ENCODE data around the gene MAP3K2. TPM values are rescaled to one million over a fixed set of nuclear protein-coding genes. Genes with fewer than 3 reads are reported as not detected.
"Not testable (repeated sequence)": the region's sequence is repeated elsewhere in the genome, so short reads cannot be mapped to it uniquely, and the experiment has no call there.

Gene MAP3K2
- total RNA-seq, 1 donor from 2014 or later = 62.0 TPM

GRCh38 chr2:127421871-127422558 is 34.2 kb upstream of the MAP3K2 start:
- peak; percentile 72 for DNase-seq (ENCODE audit: low spot score)

- DNase-seq (ENCODE audit: low spot score) = peak; percentile 60
Observed at GRCh38 chr2:127421116-127421800, 33.5 kb upstream of the MAP3K2 start.

DNA sequence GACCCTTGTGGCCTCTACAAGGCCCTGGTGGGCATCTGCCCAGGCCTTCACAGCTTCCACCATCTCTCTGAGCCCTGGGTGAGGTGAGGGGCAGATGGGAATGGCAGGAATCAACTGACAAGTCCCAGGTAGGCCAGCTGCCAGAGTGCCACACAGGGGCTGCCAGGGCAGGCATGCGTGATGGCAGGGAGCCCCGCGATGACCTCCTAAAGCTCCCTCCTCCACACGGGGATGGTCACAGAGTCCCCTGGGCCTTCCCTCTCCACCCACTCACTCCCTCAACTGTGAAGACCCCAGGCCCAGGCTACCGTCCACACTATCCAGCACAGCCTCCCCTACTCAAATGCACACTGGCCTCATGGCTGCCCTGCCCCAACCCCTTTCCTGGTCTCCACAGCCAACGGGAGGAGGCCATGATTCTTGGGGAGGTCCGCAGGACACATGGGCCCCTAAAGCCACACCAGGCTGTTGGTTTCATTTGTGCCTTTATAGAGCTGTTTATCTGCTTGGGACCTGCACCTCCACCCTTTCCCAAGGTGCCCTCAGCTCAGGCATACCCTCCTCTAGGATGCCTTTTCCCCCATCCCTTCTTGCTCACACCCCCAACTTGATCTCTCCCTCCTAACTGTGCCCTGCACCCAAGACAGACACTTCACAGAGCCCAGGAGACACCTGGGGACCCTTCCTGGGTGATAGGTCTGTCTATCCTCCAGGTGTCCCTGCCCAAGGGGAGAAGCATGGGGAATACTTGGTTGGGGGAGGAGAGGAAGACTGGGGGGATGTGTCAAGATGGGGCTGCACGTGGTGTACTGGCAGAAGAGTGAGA is 32.5 kb upstream of the MAP3K2 start:
- DNase-seq (ENCODE audit: low spot score) = peak; percentile 85

DNA sequence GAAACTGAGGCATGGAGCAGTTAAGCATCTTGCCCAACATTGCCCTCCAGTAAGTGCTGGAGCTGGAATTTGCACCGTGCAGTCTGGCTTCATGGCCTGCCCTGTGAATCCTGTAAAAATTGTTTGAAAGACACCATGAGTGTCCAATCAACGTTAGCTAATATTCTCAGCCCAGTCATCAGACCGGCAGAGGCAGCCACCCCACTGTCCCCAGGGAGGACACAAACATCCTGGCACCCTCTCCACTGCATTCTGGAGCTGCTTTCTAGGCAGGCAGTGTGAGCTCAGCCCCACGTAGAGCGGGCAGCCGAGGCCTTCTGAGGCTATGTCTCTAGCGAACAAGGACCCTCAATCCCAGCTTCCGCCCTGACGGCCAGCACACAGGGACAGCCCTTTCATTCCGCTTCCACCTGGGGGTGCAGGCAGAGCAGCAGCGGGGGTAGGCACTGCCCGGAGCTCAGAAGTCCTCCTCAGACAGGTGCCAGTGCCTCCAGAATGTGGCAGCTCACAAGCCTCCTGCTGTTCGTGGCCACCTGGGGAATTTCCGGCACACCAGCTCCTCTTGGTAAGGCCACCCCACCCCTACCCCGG is 31.8 kb upstream of the MAP3K2 start:
- DNase-seq (ENCODE audit: low spot score) = peak; percentile 59

DNA sequence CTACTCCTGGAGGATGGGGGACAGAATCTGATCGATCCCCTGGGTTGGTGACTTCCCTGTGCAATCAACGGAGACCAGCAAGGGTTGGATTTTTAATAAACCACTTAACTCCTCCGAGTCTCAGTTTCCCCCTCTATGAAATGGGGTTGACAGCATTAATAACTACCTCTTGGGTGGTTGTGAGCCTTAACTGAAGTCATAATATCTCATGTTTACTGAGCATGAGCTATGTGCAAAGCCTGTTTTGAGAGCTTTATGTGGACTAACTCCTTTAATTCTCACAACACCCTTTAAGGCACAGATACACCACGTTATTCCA is 31.3 kb upstream of the MAP3K2 start:
- no peak for DNase-seq (ENCODE audit: low spot score)

GRCh38 chr2:127418300-127419111 is 30.7 kb upstream of the MAP3K2 start, which contains the start of gene PROC:
Gene PROC (plus strand): TSS chr2:127418427. CDS start chr2:127419943, 1,516 bp downstream.
- DNase-seq (ENCODE audit: low spot score) = no peak

DNA sequence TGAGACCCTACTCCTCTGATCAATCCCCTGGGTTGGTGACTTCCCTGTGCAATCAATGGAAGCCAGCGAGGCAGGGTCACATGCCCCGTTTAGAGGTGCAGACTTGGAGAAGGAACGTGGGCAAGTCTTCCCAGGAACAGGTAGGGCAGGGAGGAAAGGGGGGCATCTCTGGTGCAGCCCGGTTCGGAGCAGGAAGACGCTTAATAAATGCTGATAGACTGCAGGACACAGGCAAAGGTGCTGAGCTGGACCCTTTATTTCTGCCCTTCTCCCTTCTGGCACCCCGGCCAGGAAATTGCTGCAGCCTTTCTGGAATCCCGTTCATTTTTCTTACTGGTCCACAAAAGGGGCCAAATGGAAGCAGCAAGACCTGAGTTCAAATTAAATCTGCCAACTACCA is 29.6 kb upstream of the MAP3K2 start:
- no peak for DNase-seq (ENCODE audit: low spot score)

GRCh38 chr2:127416506-127417001 is 28.8 kb upstream of the MAP3K2 start:
- no peak for DNase-seq (ENCODE audit: low spot score)

GRCh38 chr2:127415593-127416505 is 28.1 kb upstream of the MAP3K2 start:
- DNase-seq (ENCODE audit: low spot score) = no peak

DNA sequence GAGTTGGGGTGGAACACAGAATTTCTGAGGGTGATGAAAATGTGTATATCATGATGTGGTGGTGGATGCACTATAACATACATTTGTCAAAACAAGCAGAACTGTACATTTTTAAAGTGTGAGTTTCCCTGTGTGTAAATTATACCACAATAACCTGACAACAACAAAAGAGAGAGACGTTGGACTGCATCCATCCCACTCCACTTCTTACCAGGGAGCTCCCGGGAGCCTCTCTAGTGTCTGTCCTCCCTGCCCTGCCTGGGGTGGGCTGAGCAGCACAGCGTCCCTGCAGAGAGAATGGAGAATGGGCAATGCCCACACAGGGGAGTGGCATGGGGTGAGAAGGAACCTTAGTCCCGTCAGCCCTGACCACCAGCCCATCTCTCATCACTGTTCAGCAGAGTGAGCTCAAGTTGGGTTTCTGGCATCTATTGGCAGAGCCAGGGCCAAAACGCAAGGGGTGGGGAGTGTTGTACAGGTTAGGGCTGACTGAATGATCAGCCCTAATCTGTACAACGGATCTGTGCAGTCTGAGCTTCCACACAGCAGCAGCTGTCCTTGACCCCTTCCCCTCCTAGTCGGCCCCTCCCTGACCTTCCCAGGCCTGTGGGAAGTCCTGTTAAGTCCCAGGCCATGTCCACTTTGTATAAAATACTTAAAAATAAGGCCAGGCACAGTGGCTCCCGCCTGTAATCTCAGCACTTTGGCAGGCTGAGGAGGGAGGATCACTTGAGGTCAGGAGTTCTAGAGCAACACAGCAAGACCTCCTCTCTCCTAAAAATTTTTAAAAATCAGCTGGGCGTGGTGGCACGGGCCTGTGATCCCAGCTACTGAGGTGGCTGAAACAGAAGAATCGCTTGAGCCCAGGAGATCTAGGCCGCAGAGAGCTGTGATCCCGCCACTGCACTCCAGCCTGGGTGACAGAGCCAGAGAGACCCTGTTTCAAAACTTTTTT is 27.1 kb upstream of the MAP3K2 start:
- DNase-seq (ENCODE audit: low spot score) = no peak

GRCh38 chr2:127413782-127414637 is 26.2 kb upstream of the MAP3K2 start:
- no peak for DNase-seq (ENCODE audit: low spot score)

DNA sequence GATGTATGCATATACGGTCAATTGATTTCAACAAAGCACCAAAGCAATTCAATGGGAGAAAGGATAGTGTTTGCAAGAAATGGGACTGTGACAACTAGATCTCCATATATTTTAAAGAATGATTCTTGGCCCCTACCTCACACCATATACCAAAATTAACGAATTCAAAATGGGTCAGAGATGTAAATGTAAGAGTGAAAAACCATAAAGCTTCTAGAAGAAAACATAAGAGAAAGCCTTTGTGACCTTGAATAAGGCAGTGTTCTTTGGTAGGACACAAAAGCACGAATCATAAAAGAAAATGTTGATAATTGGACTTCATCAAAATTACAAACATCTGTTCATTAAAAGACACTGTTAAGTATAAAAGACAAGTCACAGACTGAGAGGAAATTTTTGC is 25.4 kb upstream of the MAP3K2 start:
- no peak for DNase-seq (ENCODE audit: low spot score)

- DNase-seq (ENCODE audit: low spot score) = no peak
Observed at GRCh38 chr2:127411653-127412369, 24.0 kb upstream of the MAP3K2 start.

DNA sequence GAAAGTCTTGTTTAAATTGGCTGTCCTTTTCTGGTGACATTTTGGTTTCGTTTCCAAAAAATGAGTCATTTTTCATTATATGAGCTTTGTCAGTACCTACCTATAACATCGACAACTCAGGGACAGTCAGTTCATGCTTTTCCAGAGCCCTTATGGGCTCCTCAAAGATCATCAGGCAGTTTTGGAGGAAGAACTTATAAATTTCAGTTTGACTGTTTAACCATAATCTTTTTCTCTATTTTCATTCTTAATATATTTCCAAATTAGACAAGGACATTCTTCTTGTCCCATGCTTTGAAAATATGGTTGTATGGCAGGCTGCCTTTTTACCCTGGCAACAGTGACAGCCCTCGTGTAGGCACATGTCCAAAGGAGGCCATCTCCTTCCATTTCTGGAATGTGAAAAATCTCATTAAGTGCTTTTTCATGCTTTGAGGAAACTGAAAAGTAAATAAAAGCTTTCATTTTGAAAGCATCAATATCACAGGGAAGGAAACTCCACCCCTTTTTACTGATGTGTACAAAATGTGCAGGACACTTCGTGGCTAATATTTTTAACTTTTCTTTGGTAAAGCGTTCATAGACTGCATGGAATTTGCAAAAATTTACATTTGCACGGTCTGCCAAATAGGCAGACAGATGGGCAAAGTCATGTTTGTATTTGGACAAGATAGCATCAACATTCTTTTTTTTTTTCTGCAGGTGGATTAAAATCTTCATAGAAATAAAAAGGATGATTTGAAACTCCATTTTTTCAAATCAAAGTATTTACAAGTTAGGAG is 23.3 kb upstream of the MAP3K2 start:
- DNase-seq (ENCODE audit: low spot score) = no peak

DNA sequence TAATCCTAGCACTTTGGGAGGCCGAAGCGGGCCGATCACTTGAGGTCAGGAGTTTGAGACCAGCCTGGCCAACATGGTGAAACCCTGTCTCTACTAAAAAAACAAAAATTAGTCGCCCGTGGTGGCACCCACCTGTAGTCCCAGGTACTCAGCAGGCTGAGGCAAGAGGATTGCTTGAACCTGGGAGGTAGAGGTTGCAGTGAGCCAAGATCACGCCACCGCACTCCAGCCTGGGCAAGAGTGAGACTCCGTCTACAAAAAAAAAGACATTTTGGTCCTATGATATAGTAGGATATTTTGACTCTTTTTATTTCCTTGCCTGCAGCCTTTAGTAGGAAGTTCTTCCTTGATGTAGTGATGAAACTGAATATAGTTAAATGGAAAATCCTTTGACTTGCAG is 21.9 kb upstream of the MAP3K2 start:
- DNase-seq (ENCODE audit: low spot score) = not testable (repeated sequence)

GRCh38 chr2:127408807-127409099 is 21.0 kb upstream of the MAP3K2 start:
- no peak for DNase-seq (ENCODE audit: low spot score)
